GM12874 (cell line): ENCODE data around the gene TRO.

ENCODE experiments used
- TF ChIP-seq, protein P1 (sequence below): IDR thresholded peaks from 2 replicates; pipeline ENCODE4 v1.5.1; 2011; ENCODE audit warnings: low read depth, mild to moderate bottlenecking, control low read depth, low read length, moderate library complexity; ENCODE audit not compliant: insufficient read depth

The TRO gene, protein sequence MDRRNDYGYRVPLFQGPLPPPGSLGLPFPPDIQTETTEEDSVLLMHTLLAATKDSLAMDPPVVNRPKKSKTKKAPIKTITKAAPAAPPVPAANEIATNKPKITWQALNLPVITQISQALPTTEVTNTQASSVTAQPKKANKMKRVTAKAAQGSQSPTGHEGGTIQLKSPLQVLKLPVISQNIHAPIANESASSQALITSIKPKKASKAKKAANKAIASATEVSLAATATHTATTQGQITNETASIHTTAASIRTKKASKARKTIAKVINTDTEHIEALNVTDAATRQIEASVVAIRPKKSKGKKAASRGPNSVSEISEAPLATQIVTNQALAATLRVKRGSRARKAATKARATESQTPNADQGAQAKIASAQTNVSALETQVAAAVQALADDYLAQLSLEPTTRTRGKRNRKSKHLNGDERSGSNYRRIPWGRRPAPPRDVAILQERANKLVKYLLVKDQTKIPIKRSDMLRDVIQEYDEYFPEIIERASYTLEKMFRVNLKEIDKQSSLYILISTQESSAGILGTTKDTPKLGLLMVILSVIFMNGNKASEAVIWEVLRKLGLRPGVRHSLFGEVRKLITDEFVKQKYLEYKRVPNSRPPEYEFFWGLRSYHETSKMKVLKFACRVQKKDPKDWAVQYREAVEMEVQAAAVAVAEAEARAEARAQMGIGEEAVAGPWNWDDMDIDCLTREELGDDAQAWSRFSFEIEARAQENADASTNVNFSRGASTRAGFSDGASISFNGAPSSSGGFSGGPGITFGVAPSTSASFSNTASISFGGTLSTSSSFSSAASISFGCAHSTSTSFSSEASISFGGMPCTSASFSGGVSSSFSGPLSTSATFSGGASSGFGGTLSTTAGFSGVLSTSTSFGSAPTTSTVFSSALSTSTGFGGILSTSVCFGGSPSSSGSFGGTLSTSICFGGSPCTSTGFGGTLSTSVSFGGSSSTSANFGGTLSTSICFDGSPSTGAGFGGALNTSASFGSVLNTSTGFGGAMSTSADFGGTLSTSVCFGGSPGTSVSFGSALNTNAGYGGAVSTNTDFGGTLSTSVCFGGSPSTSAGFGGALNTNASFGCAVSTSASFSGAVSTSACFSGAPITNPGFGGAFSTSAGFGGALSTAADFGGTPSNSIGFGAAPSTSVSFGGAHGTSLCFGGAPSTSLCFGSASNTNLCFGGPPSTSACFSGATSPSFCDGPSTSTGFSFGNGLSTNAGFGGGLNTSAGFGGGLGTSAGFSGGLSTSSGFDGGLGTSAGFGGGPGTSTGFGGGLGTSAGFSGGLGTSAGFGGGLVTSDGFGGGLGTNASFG (N-terminal part only)

GRCh38 chrX:54920610-54921426, at the start of gene TRO:
TSS of gene TRO (plus strand) at chrX:54920824. CDS start at chrX:54922247, 1,423 bp downstream.
- TF ChIP-seq, protein P1, sequence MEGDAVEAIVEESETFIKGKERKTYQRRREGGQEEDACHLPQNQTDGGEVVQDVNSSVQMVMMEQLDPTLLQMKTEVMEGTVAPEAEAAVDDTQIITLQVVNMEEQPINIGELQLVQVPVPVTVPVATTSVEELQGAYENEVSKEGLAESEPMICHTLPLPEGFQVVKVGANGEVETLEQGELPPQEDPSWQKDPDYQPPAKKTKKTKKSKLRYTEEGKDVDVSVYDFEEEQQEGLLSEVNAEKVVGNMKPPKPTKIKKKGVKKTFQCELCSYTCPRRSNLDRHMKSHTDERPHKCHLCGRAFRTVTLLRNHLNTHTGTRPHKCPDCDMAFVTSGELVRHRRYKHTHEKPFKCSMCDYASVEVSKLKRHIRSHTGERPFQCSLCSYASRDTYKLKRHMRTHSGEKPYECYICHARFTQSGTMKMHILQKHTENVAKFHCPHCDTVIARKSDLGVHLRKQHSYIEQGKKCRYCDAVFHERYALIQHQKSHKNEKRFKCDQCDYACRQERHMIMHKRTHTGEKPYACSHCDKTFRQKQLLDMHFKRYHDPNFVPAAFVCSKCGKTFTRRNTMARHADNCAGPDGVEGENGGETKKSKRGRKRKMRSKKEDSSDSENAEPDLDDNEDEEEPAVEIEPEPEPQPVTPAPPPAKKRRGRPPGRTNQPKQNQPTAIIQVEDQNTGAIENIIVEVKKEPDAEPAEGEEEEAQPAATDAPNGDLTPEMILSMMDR, result no peak

- TF ChIP-seq, protein P1, result no peak
Observed at GRCh38 chrX:54885740-54886139, 34.9 kb upstream of the TRO start.

- TF ChIP-seq, protein P1, result peak; percentile 24; the same call in 1 of the 2 replicates
Observed at GRCh38 chrX:54891573-54891972, 29.1 kb upstream of the TRO start.

DNA sequence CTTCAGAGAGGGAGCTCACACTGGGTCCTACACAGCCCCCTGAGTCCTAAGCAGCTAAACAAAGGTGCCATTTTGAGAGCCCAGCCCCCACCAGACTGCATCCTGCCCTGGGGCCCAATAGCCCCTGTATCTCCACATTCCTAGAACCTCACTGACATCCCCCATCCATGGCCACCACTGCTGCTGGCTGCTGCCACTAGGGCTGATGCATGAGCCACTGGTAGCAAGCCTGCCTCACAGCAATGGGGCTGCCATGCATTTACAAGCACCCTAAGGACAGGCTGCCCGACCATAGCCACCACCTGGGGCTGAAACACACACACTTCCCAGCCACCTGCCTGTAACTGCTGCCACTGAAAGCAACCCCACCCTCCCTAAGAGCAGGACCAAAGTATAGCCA, 26.5 kb upstream of the TRO start:
- TF ChIP-seq, protein P1, result no peak

DNA sequence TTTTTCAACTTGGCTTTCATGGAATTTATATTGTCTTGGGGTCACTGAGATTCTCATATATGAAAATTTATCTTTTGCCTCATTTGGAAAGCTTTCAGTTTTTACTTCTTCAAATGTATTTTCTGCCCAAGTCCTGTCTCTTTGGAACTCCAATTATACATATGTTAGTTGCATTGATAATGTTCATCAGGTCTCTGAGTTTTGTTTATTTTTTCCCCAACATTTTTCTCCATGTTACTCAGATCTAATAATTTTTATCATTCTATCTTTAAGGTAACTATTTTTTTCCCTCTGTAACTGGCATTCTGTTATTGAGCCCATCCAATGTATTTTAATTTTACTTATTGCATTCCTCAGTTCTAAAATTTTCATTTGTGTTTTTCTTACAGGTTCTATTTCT, 10.7 kb upstream of the TRO start:
- TF ChIP-seq, protein P1, result no peak

GRCh38 chrX:54921427-54922021, 900 bp downstream of the TRO start:
- TF ChIP-seq, protein P1, result no peak
